CD14-positive monocyte (primary cell): ENCODE measurements around the gene LRRN4CL. TPM values are rescaled to one million over a fixed set of nuclear protein-coding genes. Genes with fewer than 3 reads are reported as not detected.

ENCODE experiments used
- DNase-seq, 3 donors: peaks; one replicate each; pipeline ENCODE4 v3.0.0-alpha.2; 2011 to 2022
- H2AFZ ChIP-seq: 2 replicates; pipeline ENCODE4 v1.6.0; 2012; ENCODE audit warnings: mild to moderate bottlenecking, low read depth, low read length, inconsistent platforms; ENCODE audit not compliant: insufficient read depth, poor library complexity, severe bottlenecking
- H3K27ac ChIP-seq, 2 donors: 1 replicate in 1 of 2; 2 replicates in 1 of 2; pipeline ENCODE4 v1.5.1; 2012 to 2013; ENCODE audit warnings: low read length in 2 of 2, control low read depth in 1 of 2, inconsistent platforms in 1 of 2, low read depth in 1 of 2, mild to moderate bottlenecking in 1 of 2
- H3K27me3 ChIP-seq, 2 donors: one replicate each; pipeline versions ENCODE4 v1.6.0 to v1.6.1; 2011 to 2013; ENCODE audit warnings: low read length in 2 of 2; ENCODE audit not compliant: control insufficient read depth in 2 of 2, insufficient read depth in 2 of 2
- H3K36me3 ChIP-seq, 2 donors: replicated peaks in 1 of 2; 1 replicate in 1 of 2; 2 replicates in 1 of 2; pipeline versions ENCODE4 v1.5.1 to v1.6.1; 2012 to 2013; ENCODE audit warnings: low read length in 2 of 2, control low read depth in 1 of 2, inconsistent platforms in 1 of 2, mild to moderate bottlenecking in 1 of 2; ENCODE audit not compliant: insufficient read depth in 2 of 2, control insufficient read depth in 1 of 2
- H3K4me1 ChIP-seq, 2 donors: 1 replicate in 1 of 2; 2 replicates in 1 of 2; pipeline versions ENCODE4 v1.5.1 to v1.6.1; 2012 to 2013; ENCODE audit warnings: low read length in 2 of 2, control low read depth in 1 of 2, inconsistent platforms in 1 of 2, mild to moderate bottlenecking in 1 of 2, moderate library complexity in 1 of 2; ENCODE audit not compliant: insufficient read depth in 2 of 2, control insufficient read depth in 1 of 2
- H3K4me2 ChIP-seq: replicated peaks from 2 replicates; pipeline ENCODE3; 2012; ENCODE audit warnings: low read length, moderate library complexity, mild to moderate bottlenecking; ENCODE audit not compliant: poor library complexity, severe bottlenecking; ENCODE audit errors: extremely low read depth
- H3K4me3 ChIP-seq, 3 experiments: fragments of 200-600 bp in 1 of 3; sonication (generic) in 1 of 3; replicated peaks in 1 of 3; 1 replicate in 2 of 3; 2 replicates in 1 of 3; pipeline ENCODE4 v1.5.1; 2011 to 2013; ENCODE audit warnings: low read length in 3 of 3, mild to moderate bottlenecking in 3 of 3, control low read depth in 2 of 3, low read depth in 2 of 3, inconsistent platforms in 1 of 3, moderate library complexity in 1 of 3
- H3K79me2 ChIP-seq: 2 replicates; pipeline ENCODE4 v1.6.0; 2012; ENCODE audit warnings: mild to moderate bottlenecking, control low read depth, inconsistent platforms, low read length, moderate library complexity; ENCODE audit not compliant: insufficient read depth
- H3K9ac ChIP-seq: 2 replicates; pipeline ENCODE4 v1.6.0; 2017; ENCODE audit warnings: low read length, mild to moderate bottlenecking; ENCODE audit not compliant: insufficient read depth, poor library complexity, severe bottlenecking
- H3K9me3 ChIP-seq, 2 donors: replicated peaks in 1 of 2; 1 replicate in 1 of 2; 2 replicates in 1 of 2; pipeline versions ENCODE4 v1.5.1 to v1.6.1; 2012 to 2013; ENCODE audit warnings: low read length in 2 of 2, control low read depth in 1 of 2; ENCODE audit not compliant: control insufficient read depth in 1 of 2, insufficient read depth in 1 of 2
- H4K20me1 ChIP-seq: 2 replicates; pipeline ENCODE4 v1.6.0; 2012; ENCODE audit warnings: mild to moderate bottlenecking, low read length, control low read depth, moderate library complexity; ENCODE audit not compliant: insufficient read depth
- H3K27ac Mint-ChIP-seq, 7 donors: one replicate each; pipeline ENCODE4 v1.8.0; 2020; ENCODE audit warnings: mild to moderate bottlenecking in 7 of 7, mixed read lengths in 7 of 7, moderate library complexity in 6 of 7, inconsistent platforms in 2 of 7
- H3K27me3 Mint-ChIP-seq, 3 donors: one replicate each; pipeline ENCODE4 v1.8.0; 2021 to 2022; ENCODE audit warnings: low read depth in 3 of 3, mild to moderate bottlenecking in 3 of 3, mixed read lengths in 3 of 3, moderate library complexity in 3 of 3, inconsistent platforms in 1 of 3
- H3K36me3 Mint-ChIP-seq, 2 donors: one replicate each; pipeline ENCODE4 v1.8.0; 2020; ENCODE audit warnings: mixed read lengths in 2 of 2, inconsistent platforms in 1 of 2, mild to moderate bottlenecking in 1 of 2
- H3K4me1 Mint-ChIP-seq: one replicate; pipeline ENCODE4 v1.8.0; 2020; ENCODE audit warnings: mild to moderate bottlenecking, mixed read lengths
- H3K4me3 Mint-ChIP-seq, 2 donors: one replicate each; pipeline ENCODE4 v1.8.0; 2020; ENCODE audit warnings: mild to moderate bottlenecking in 2 of 2, mixed read lengths in 2 of 2, moderate library complexity in 1 of 2
- H3K9me3 Mint-ChIP-seq, 7 donors: one replicate each; pipeline ENCODE4 v1.8.0; 2020 to 2022; ENCODE audit warnings: mixed read lengths in 7 of 7, mild to moderate bottlenecking in 6 of 7, moderate library complexity in 6 of 7, inconsistent platforms in 2 of 7
- WGBS: methylation state at CpG from one replicate; pipeline ENCODE4 v1.1.5; 2013; ENCODE audit warnings: missing lambda C conversion rate; ENCODE audit not compliant: insufficient coverage; 5-methylcytosine and 5-hydroxymethylcytosine counted together
- intact Hi-C, 2 donors: fragments of 100-400 bp; cut with micrococcal nuclease; formaldehyde crosslinking; loops; one replicate each; pipeline versions ENCODE4 v1.15.0 to v1.15.1; 2023
- polyA plus RNA-seq, 3 donors: library from polyadenylated mRNA; depleted of rRNA in 1 of 3; unstranded in 2 of 3; stranded (reverse) in 1 of 3; fragments of 300-500 nt in 2 of 3; fragments of >200 nt in 1 of 3; fragmentation: Illumina TruSeq in 2 of 3; gene quantifications; 1 replicate in 2 of 3; 2 replicates in 1 of 3; pipeline ENCODE4 v1.2.3, GENCODE V29; 2012 to 2021
- TF ChIP-seq, protein P1 (sequence below): fragments of 200-600 bp; IDR thresholded peaks from one replicate; pipeline ENCODE4 v1.8.0; 2022; ENCODE audit warnings: antibody characterized with exemption, mild to moderate bottlenecking

Gene LRRN4CL
- polyA plus RNA-seq, 3 donors: not detected

DNA sequence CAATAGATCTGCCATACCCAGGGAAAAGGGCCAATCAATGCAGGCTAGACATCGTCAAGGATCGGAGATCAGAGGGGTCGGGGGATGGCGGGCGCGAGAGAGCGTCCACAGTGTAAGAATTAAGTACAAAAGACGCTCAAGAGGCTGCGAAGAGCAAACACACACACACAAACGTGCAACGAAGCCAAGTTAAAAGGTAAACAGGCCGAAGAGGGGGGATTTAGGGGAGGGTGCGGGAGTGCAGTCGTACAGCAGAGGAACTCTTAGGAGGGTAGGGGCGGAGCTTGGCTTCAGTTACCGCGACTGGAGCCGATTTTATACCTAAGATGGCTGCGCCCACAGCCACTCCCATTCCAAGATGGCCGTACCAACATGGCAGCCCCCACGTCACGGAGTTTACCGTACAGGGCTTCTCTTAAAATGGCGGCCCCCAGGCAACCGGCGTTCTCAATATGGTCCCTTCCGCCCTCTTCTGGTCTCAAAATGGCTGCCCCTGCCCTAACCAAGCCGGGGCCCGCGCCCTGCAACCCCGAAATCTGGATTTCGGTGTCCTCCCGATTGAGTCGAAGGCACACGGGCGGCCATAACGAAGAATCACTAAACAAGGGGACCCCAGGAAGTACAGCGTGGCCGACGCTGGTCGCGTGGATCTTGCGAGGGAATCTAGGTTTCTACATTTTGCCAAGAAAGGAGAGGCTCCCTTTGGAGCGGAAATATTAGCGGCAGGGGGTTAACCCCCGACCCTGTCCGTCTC lies 20.1 kb upstream of the LRRN4CL start:
- peak; percentile 97 to 99 (median 98) for DNase-seq
- intact Hi-C loops: loop anchor here (1.0 to 10.0 kb wide), 3 partner anchors 18 to 115 kb away; partner anchors contain the start of genes TUT1 (in 2 of the 2), HNRNPUL2 (in 1 of the 2) and INTS5 (in 1 of the 2)
- H3K9me3 Mint-ChIP-seq: no peaks in the 10 kb centered on the region
- peaks cover 29 to 40% of the 10 kb centered on the region in 2 donors for H3K36me3 ChIP-seq
- H3K27me3 Mint-ChIP-seq: no peaks in the 10 kb centered on the region
- peak overlapping the region; percentile 98 for H2AFZ ChIP-seq
- H3K27ac ChIP-seq: peak overlapping the region; percentile 95 to 97
- H4K20me1 ChIP-seq: peaks cover 3% of the 10 kb centered on the region
- peak overlapping the region; percentile 87 to 99 for H3K4me3 Mint-ChIP-seq
- peaks cover 19% of the 10 kb centered on the region for H3K79me2 ChIP-seq
- peaks cover 46% of the 10 kb centered on the region for H3K4me1 Mint-ChIP-seq
- H3K27me3 ChIP-seq: no peaks in the 10 kb centered on the region
- peak overlapping the region; percentile 96 for H3K4me2 ChIP-seq
- no peaks in the 10 kb centered on the region for H3K9me3 ChIP-seq
- H3K36me3 Mint-ChIP-seq: peaks cover 28 to 39% of the 10 kb centered on the region in 2 donors
- 1% methylated on average over 33 of the region's 47 CpGs for WGBS
- peak overlapping the region; percentile 95 to 99 (median 98) for H3K27ac Mint-ChIP-seq
- peak overlapping the region; percentile 72 to 91 (median 83) for H3K4me3 ChIP-seq
- TF ChIP-seq, protein P1, sequence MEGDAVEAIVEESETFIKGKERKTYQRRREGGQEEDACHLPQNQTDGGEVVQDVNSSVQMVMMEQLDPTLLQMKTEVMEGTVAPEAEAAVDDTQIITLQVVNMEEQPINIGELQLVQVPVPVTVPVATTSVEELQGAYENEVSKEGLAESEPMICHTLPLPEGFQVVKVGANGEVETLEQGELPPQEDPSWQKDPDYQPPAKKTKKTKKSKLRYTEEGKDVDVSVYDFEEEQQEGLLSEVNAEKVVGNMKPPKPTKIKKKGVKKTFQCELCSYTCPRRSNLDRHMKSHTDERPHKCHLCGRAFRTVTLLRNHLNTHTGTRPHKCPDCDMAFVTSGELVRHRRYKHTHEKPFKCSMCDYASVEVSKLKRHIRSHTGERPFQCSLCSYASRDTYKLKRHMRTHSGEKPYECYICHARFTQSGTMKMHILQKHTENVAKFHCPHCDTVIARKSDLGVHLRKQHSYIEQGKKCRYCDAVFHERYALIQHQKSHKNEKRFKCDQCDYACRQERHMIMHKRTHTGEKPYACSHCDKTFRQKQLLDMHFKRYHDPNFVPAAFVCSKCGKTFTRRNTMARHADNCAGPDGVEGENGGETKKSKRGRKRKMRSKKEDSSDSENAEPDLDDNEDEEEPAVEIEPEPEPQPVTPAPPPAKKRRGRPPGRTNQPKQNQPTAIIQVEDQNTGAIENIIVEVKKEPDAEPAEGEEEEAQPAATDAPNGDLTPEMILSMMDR: no peak
- H3K4me1 ChIP-seq: peaks cover 40 to 56% of the 10 kb centered on the region in 2 donors
- peak overlapping the region; percentile 88 for H3K9ac ChIP-seq

DNA sequence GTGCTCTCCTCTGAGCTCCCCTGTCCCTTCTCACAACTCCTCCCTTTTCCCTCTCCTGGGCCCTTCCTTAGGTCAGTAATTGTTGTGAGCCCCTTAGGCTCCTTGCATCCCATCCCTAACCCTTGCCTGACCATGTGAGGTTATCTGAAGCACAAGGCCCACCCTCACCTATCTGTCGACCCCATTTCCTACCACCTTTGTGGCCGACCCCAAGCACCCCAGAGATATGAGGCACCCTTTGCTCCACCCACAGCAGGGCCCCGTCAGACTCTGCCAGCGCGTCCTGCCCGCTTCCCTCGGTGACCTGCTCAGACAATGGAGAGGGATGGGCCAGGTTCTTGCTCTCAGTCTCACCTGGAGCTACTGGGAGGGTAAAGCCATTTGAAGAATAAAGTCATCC lies 19.5 kb upstream of the LRRN4CL start:
- Histone ChIP-seq H3K4me3 (peak overlapping the region; percentile 72 to 91 (median 83)), H3K79me2 (peaks cover 14% of the 10 kb centered on the region), H3K27me3 (no peaks in the 10 kb centered on the region), H3K4me1 (peaks cover 46 to 63% of the 10 kb centered on the region in 2 donors), H3K36me3 (peaks cover 25 to 33% of the 10 kb centered on the region in 2 donors), H3K27ac (peak overlapping the region; percentile 95 to 97), H4K20me1 (no peaks in the 10 kb centered on the region), H3K9me3 (no peaks in the 10 kb centered on the region), H2AFZ (peak overlapping the region; percentile 98), H3K9ac (peak overlapping the region; percentile 88), H3K4me2 (peak overlapping the region; percentile 96)
- TF ChIP-seq, protein P1: no peak
- Mint-ChIP-seq H3K4me1 (peaks cover 50% of the 10 kb centered on the region), H3K27me3 (no peaks in the 10 kb centered on the region), H3K9me3 (no peaks in the 10 kb centered on the region), H3K27ac (peak overlapping the region; percentile 95 to 99 (median 98)), H3K4me3 (peak overlapping the region; percentile 87 to 99), H3K36me3 (peaks cover 23 to 32% of the 10 kb centered on the region in 2 donors)
- intact Hi-C loops: loop anchor here (1.0 to 10.0 kb wide), 3 partner anchors 19 to 114 kb away; partner anchors contain the start of genes TUT1 (in 2 of the 2), HNRNPUL2 (in 1 of the 2) and INTS5 (in 1 of the 2)
- DNase-seq: no peak
- 0% methylated on average over 3 of the region's 7 CpGs for WGBS
